ENCODE measurements around the gene BCL3. TPM values are rescaled to one million over a fixed set of nuclear protein-coding genes. Genes with fewer than 3 reads are reported as not detected.
"Not testable (repeated sequence)": the region's sequence is repeated elsewhere in the genome, so short reads cannot be mapped to it uniquely, and the experiment has no call there.

The BCL3 gene
- total and polyA plus RNA-seq, 2 of the 13 experiments (the other 11 are each of a cell fraction or from before 2014, with no cell fraction given), result 2.3 to 4.0 TPM

DNA sequence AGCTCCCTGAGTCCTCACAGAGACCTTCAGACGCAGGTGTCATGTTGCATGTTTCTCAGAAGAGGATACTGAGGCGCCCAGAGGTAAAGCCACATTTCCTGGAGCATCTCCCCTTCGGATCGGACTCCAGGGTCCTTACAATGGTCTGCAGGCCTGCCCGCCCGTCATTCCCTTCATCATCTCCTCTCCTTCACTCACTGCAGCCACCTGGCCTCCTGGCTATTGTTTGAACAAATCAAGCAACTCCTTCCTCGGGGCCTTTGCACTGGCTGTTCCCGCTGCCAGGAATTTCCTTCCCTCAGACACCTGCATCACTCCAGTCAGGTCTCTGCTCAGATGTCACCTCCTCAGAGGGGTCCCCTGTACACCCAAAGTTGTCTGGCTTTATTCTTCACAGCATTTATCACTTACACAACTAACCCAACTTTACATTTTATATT lies 29.2 kb upstream of the BCL3 start (continued):
- TF ChIP-seq HDAC2 (CRISPR knock-in tag; IDR thresholded peaks at IDR 0.05), result 0 out of 2 replicates have a peak, but pooled peaks have one; percentile 39

DNA sequence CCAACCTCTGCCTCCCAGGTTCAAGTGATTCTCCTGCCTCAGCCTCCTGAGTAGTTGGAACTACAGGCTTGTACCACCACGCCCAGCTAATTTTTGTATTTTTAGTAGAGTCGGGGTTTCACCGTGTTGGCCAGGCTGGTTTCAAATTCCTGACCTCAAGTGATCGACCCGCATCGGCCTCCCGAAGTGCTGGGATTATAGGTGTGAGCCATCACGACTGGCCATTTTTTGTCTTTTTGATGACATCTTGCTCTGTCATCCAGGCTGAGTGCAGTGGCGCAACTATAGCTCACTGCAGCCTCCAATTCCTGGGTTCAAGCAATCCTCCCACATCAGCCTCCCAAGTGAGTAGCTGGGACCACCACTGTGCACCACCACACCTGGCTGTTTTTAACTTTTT lies 28.1 kb upstream of the BCL3 start:
- H3K9me3 ChIP-seq (ENCODE audit: low read length); H4K20me1 ChIP-seq (ENCODE audit: insufficient read depth, low read length); ATAC-seq; H3K9ac ChIP-seq (ENCODE audit: insufficient read depth, low read depth, low read length); FAIRE-seq; CTCF ChIA-PET (ENCODE audit: low intra/inter-chr PET ratio, low total read pairs); H3K4me3 ChIP-seq (replicated peaks in 1 of 3; ENCODE audit: insufficient read depth in 1 of 3, low read depth in 2 of 3, low read length in 3 of 3); H3K36me3 ChIP-seq (replicated peaks in 1 of 2; ENCODE audit: control insufficient read depth in 1 of 2, insufficient read depth in 2 of 2, low read length in 2 of 2); H3K27ac ChIP-seq (ENCODE audit: extremely low read length, insufficient read depth, low read length); H3K4me2 ChIP-seq (ENCODE audit: low read depth, low read length); intact Hi-C loops (cut with micrococcal nuclease; ENCODE audit: unreplicated experiment); H3K27me3 ChIP-seq (ENCODE audit: control insufficient read depth in 1 of 2, insufficient read depth in 2 of 2, low read length in 2 of 2); H2AFZ ChIP-seq (ENCODE audit: low read length); DNase-seq (ENCODE audit: low spot score); BruUV-seq (replicated peaks): not testable (repeated sequence)
- WGBS (ENCODE audit: low lambda C conversion rate), result 95% methylated on average over 9 of the region's 9 CpGs
- H3K79me2 ChIP-seq (ENCODE audit: insufficient read depth, low read length), result peaks cover 22% of the 10 kb centered on the region
- TF ChIP-seq, protein P1, sequence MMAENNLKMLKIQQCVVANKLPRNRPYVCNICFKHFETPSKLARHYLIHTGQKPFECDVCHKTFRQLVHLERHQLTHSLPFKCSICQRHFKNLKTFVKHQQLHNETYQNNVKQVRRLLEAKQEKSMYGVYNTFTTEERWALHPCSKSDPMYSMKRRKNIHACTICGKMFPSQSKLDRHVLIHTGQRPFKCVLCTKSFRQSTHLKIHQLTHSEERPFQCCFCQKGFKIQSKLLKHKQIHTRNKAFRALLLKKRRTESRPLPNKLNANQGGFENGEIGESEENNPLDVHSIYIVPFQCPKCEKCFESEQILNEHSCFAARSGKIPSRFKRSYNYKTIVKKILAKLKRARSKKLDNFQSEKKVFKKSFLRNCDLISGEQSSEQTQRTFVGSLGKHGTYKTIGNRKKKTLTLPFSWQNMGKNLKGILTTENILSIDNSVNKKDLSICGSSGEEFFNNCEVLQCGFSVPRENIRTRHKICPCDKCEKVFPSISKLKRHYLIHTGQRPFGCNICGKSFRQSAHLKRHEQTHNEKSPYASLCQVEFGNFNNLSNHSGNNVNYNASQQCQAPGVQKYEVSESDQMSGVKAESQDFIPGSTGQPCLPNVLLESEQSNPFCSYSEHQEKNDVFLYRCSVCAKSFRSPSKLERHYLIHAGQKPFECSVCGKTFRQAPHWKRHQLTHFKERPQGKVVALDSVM (CRISPR knock-in tag; IDR thresholded peaks at IDR 0.05), result peak; percentile 82
- in situ Hi-C loops (cut with HindIII; ENCODE audit: extremely low pct_ligation_motif_present, low pct_unique_long_range_greater_than_20kb), result loop anchor here (5.0 kb wide), 2 partner anchors 33 to 37 kb away; no protein-coding TSS in a partner anchor
- POLR2A ChIA-PET, result interaction anchor here (8.0 kb wide), 1 partner anchor 25 kb away, joined by 94 read pairs; no protein-coding TSS in a partner anchor
- H3K4me1 ChIP-seq (ENCODE audit: insufficient read depth, low read length), result peaks cover 90% of the 10 kb centered on the region

DNA sequence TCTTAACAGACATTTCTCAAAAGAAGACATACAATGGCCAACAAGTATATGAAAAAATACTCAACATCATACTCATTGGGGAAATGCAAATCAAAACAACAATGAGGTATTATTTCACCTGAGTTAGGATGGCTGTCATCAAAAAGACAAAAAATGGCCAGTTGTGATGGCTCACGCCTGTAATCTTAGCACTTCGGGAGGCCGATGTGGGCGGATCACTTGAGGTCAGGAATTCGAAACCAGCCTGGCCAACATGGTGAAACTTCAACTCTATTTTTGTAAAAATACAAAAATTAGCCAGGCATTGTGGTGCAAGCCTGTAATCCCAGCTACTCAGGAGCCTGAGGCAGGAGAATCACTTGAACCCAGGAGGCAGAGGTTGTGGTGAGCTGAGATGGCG lies 27.6 kb upstream of the BCL3 start:
- 97% methylated on average over 6 of the region's 6 CpGs for WGBS (ENCODE audit: low lambda C conversion rate)
- peaks cover 19% of the 10 kb centered on the region for H3K79me2 ChIP-seq (ENCODE audit: insufficient read depth, low read length)
- no peak overlapping the region for H2AFZ ChIP-seq (ENCODE audit: low read length)
- no peak for ATAC-seq
- intact Hi-C loops (cut with micrococcal nuclease; ENCODE audit: unreplicated experiment) (no loop called here), in situ Hi-C loops (cut with HindIII; ENCODE audit: extremely low pct_ligation_motif_present, low pct_unique_long_range_greater_than_20kb) (loop anchor here (5.0 kb wide), 2 partner anchors 34 to 36 kb away; no protein-coding TSS in a partner anchor)
- H3K4me2 ChIP-seq (ENCODE audit: low read depth, low read length), result no peak overlapping the region
- DNase-seq (ENCODE audit: low spot score), result no peak
- no TSS peak for BruUV-seq (replicated peaks)
- H3K4me3 ChIP-seq (replicated peaks in 1 of 3; ENCODE audit: insufficient read depth in 1 of 3, low read depth in 2 of 3, low read length in 3 of 3), result no peak overlapping the region
- 0 out of 2 replicates have a peak, but pooled peaks cover under 1% of the 10 kb centered on the region for H3K9me3 ChIP-seq (ENCODE audit: low read length)
- H3K36me3 ChIP-seq (replicated peaks in 1 of 2; ENCODE audit: control insufficient read depth in 1 of 2, insufficient read depth in 2 of 2, low read length in 2 of 2), result no peaks in the 10 kb centered on the region; a peak in 1 of 5 replicates
- POLR2A ChIA-PET, result interaction anchor here (0.7 to 8.0 kb wide), 3 partner anchors 8 to 29 kb away, joined by 3 to 94 read pairs (median 5); no protein-coding TSS in a partner anchor
- H4K20me1 ChIP-seq (ENCODE audit: insufficient read depth, low read length), result no peaks in the 10 kb centered on the region
- no peak for FAIRE-seq
- no peaks in the 10 kb centered on the region; a peak in 1 of 5 replicates for H3K27me3 ChIP-seq (ENCODE audit: control insufficient read depth in 1 of 2, insufficient read depth in 2 of 2, low read length in 2 of 2)
- CTCF ChIA-PET (ENCODE audit: low intra/inter-chr PET ratio, low total read pairs), result interaction anchor here (1.4 kb wide), 1 partner anchor 32 kb away, joined by 4 read pairs; no protein-coding TSS in a partner anchor
- no peak overlapping the region for H3K27ac ChIP-seq (ENCODE audit: extremely low read length, insufficient read depth, low read length)
- H3K9ac ChIP-seq (ENCODE audit: insufficient read depth, low read depth, low read length), result no peak overlapping the region
- peaks cover 90% of the 10 kb centered on the region for H3K4me1 ChIP-seq (ENCODE audit: insufficient read depth, low read length)
- TF ChIP-seq KAT7 (CRISPR knock-in tag; IDR thresholded peaks at IDR 0.05; ENCODE audit: borderline replicate concordance), result no peak
- TF ChIP-seq, protein P2, sequence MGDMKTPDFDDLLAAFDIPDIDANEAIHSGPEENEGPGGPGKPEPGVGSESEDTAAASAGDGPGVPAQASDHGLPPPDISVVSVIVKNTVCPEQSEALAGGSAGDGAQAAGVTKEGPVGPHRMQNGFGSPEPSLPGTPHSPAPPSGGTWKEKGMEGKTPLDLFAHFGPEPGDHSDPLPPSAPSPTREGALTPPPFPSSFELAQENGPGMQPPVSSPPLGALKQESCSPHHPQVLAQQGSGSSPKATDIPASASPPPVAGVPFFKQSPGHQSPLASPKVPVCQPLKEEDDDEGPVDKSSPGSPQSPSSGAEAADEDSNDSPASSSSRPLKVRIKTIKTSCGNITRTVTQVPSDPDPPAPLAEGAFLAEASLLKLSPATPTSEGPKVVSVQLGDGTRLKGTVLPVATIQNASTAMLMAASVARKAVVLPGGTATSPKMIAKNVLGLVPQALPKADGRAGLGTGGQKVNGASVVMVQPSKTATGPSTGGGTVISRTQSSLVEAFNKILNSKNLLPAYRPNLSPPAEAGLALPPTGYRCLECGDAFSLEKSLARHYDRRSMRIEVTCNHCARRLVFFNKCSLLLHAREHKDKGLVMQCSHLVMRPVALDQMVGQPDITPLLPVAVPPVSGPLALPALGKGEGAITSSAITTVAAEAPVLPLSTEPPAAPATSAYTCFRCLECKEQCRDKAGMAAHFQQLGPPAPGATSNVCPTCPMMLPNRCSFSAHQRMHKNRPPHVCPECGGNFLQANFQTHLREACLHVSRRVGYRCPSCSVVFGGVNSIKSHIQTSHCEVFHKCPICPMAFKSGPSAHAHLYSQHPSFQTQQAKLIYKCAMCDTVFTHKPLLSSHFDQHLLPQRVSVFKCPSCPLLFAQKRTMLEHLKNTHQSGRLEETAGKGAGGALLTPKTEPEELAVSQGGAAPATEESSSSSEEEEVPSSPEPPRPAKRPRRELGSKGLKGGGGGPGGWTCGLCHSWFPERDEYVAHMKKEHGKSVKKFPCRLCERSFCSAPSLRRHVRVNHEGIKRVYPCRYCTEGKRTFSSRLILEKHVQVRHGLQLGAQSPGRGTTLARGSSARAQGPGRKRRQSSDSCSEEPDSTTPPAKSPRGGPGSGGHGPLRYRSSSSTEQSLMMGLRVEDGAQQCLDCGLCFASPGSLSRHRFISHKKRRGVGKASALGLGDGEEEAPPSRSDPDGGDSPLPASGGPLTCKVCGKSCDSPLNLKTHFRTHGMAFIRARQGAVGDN (CRISPR knock-in tag; IDR thresholded peaks at IDR 0.05), result no peak
- TF ChIP-seq, protein P3, sequence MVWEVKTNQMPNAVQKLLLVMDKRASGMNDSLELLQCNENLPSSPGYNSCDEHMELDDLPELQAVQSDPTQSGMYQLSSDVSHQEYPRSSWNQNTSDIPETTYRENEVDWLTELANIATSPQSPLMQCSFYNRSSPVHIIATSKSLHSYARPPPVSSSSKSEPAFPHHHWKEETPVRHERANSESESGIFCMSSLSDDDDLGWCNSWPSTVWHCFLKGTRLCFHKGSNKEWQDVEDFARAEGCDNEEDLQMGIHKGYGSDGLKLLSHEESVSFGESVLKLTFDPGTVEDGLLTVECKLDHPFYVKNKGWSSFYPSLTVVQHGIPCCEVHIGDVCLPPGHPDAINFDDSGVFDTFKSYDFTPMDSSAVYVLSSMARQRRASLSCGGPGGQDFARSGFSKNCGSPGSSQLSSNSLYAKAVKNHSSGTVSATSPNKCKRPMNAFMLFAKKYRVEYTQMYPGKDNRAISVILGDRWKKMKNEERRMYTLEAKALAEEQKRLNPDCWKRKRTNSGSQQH (CRISPR knock-in tag; IDR thresholded peaks at IDR 0.05; ENCODE audit: low read depth), result no peak
- no peak for TF ChIP-seq ZNF644 (CRISPR knock-in tag; IDR thresholded peaks at IDR 0.05; ENCODE audit: low read depth)
- TF ChIP-seq NRL (CRISPR knock-in tag; IDR thresholded peaks at IDR 0.05; ENCODE audit: borderline replicate concordance), result no peak
- no peak for TF ChIP-seq SOX5 (CRISPR knock-in tag; IDR thresholded peaks at IDR 0.05; ENCODE audit: borderline replicate concordance)
